T47D (cell line): ENCODE data around the gene ZBTB42.

Source experiments
- DNase-seq, 2 experiments: peaks; one replicate each; pipeline versions ENCODE4 v3.0.0 to v3.0.0-alpha.2; 2011 to 2012; ENCODE audit warnings: low read depth in 1 of 2, low spot score in 1 of 2
- JUND ChIP-seq: IDR thresholded peaks from 2 replicates; pipeline ENCODE4 v1.6.1; 2012; ENCODE audit warnings: low read depth
- in situ Hi-C: cut with HindIII; loops from 2 replicates; pipeline ENCODE4 v1.10.0; 2016; ENCODE audit warnings: low sequenced_read_pairs, low pct_unique_long_range_greater_than_20kb

The ZBTB42 gene

DNA sequence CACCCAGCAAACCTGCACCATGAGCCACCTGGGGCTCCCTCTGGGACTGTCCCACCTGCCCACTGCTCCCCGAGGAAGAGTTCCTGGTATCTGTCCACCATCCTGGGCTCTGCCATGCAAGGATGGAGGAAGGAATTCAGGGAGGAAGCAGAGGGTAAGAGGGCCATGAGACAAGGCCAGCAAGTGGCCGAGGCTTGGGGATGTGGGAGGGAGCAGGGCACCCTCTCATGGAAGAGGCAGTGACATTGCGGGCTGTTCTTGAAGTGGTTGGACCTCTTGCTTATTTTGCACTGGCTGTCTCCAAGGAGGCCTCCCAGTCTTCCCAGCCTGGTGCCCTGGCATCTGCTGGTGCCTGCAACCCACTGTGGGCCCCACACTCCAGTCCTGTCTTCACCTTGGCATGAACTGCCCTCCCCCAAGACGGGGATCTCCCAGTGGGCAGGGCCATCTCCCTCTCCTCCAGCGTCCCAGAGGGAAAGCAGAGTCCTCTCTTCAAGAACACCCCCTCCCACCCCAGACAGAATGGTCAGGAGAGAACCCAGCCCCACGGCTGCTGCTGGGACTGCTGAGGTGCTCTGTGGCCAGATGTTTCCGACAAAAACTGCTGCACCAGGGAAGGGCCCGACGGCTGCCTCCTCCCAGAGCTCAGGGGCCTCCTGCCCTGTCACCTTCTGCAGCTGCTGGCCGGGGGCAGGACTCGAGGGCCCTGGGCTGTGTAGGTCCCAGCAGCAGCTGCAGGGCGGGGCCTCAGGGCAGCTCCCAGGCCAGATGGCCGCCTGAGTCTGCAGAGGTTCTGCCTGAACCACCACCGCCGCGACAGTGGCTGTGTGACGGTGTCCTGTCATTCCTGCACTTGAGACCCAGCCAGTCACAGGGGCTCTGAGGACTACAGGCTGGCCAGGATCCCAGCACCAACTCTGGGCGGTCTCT lies 3.5 kb upstream of the ZBTB42 start:
- in situ Hi-C loops: no loop called here
- peak in 1 of 2 experiments; percentile 72 for DNase-seq
- TF ChIP-seq JUND: no peak

DNA sequence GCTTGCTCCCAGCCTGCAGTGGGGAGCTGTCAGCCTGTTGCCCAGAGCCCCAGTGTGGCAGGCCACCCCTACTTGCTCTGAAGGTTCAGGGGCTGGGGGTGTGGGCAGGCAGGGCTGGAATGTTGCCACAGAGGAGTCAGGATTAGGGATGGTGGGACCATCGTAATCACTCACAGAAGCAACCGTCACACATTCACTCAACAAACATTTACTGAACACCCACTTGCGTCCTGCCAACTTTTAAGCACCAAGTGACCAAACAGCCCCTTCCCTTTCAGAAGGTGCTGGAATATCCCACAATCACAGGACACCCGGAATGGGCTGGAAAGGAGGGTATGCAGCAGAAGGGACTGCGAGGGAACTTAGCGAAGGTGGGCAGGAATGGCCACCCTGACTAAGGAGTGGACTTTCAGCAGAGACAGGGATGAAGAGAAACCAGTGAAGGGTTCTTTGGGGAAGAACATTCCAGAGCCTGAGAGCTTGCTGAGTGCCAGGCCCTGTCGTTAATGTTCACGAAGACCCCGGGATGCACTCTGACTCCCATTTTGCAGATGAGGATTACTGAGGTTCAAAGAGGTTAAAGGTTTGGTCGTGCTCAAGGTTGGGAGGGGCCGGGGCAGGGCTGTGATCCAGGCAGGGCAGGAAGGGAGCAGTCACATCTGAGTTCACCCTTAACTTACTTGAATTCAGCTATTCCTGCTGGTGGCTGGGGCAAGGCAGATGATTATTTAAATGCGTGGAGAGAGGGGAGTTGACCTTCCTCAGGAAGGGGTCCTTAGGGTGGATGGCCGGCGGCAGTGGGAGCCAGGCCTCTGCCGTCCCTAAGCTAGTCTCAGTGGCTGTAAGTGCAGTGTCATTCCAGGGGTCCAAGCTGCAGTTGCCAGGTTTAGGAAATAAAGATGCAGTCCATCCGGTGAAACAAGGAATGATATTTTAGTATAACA lies 2.3 kb upstream of the ZBTB42 start:
- TF ChIP-seq JUND: no peak
- DNase-seq: no peak
- in situ Hi-C loops: no loop called here

DNA sequence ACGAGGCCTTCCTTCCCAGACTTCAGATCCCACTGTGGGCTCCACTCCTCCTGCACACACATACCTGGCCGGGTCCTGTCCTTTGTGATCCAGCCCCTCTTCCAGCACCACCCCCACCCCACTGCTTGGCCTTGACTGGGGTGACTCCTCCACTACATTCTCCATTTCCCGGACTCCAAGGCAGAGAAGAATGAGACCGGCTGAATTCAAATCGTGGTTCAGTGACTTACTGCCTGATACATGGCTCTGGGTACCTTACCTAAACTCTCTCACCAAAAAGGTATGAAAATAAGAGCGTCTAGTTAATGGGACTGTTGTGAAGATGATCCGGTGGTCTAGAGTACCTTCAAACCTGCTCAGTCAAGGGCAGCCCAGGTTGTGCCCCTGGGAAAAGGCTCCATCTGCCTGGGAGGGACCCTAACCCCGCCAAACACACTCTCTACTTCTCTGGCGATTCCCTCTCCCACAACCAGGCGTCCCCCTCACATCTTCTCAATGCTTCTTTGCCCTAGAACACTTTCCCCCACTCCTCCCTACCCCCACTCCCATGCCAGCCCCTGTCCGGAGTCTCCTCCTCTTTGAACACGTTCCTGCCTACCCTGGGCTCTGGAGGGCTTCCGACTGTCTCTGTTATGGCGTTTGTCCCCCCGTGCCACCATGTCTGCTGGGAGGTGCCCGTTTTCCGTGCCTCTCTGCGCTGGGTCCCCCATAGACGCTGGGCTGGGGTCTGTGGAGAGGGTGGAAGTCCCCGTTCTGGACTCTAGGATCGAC lies 1.5 kb upstream of the ZBTB42 start:
- no peak for TF ChIP-seq JUND
- DNase-seq: no peak
- in situ Hi-C loops: no loop called here

DNA sequence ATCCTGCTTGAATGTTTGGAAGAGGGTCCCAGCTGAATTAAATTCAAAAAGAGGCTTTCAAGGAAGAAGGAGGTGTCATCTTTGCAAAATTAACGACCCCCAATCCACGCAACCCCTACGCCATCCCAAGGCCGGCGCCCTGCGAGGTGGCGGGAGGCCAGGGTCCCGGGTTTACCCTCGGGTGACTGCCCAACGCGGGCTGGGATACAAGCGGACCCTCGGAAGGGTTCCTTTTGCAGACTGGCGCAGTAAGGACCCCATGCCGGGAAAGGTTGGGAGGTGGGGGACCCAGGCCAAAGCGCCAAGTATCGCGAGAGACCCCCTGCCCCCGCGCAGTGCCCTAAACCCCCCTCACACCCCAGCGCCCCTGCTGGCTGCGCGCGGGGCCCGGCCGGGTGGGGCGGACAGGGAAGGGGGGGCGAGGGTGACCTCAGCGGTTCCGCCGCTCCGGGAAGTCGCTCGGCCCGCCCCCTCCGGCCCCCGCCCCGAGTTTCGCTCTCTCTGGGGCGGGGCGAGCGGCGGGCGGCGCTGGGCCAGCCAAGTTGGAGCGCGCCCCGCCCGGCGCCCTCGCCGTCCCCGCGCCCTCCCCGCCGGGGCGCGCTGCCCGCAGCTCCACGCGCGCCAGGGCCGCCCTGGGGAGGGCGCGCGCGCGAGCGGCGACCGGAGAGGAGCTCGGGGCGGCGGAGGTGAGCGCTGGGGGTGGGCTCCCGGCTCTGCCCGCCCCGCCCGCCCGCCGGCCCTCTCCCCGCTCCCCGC lies 708 bp upstream of the ZBTB42 start:
- in situ Hi-C loops: no loop called here
- no peak for TF ChIP-seq JUND
- peak; percentile 92 to 93 for DNase-seq

DNA sequence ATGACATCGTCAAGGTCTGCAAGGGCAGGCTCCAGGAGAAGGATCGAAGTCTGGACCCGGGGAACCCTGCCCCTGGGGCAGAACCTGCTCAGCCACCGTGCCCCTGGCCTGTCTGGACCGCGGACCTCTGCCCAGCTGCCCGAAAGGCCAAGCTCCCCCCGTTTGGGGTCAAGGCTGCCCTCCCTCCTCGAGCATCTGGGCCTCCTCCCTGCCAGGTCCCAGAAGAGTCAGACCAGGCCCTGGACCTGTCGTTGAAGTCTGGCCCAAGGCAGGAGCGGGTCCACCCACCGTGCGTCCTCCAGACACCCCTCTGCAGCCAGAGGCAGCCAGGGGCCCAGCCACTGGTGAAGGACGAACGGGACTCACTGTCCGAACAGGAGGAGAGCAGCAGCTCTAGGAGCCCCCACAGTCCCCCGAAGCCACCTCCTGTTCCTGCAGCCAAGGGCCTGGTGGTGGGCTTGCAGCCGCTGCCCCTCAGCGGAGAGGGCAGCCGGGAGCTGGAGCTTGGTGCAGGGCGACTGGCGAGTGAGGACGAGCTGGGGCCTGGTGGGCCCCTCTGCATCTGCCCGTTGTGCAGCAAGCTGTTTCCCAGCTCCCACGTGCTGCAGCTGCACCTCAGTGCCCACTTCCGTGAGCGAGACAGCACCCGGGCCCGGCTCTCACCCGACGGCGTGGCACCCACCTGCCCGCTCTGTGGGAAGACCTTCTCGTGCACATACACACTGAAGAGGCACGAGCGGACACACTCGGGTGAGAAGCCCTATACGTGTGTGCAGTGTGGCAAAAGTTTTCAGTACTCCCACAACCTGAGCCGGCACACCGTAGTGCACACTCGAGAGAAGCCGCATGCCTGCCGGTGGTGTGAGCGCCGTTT lies 856 bp downstream of the ZBTB42 start:
- no peak for DNase-seq
- no peak for TF ChIP-seq JUND
- in situ Hi-C loops: no loop called here

DNA sequence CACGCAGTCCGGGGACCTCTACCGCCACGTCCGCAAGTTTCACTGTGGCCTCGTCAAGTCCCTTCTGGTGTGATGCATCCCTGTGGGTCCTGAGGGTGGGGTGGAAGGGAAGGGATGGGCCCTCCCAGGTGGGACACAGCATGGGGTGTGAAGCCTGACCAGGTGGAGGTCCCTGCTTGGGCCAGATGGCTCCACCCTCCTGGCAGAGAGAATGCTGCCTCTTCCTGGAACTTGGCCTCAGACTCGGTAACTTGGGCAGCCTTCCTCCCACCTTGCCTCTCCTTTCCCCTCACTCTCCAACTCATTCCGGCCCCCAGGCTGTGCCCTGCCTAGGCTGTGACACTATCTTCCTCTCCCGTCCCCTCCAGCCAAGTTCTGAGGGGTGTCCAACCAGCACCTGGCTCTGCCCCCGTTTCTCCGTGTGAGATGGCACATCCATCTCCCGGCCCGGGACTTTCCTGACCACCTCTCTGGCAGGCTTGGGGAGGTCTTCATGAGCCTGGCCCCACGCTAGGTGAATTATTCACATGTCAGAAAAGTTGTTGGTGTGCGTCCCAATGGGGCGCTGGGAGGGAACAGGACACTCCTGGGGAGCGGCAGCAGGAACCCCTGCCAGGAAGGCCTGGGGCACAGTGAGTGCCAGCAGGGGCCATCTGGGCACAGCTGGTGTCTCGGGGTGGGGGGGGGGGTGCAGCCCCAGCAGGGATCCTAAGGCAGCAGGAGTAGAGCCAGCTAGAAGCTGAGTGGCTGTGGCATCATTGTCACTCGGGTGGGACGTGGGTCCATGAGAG lies 1.7 kb downstream of the ZBTB42 start:
- in situ Hi-C loops: no loop called here
- no peak for DNase-seq
- TF ChIP-seq JUND: no peak

DNA sequence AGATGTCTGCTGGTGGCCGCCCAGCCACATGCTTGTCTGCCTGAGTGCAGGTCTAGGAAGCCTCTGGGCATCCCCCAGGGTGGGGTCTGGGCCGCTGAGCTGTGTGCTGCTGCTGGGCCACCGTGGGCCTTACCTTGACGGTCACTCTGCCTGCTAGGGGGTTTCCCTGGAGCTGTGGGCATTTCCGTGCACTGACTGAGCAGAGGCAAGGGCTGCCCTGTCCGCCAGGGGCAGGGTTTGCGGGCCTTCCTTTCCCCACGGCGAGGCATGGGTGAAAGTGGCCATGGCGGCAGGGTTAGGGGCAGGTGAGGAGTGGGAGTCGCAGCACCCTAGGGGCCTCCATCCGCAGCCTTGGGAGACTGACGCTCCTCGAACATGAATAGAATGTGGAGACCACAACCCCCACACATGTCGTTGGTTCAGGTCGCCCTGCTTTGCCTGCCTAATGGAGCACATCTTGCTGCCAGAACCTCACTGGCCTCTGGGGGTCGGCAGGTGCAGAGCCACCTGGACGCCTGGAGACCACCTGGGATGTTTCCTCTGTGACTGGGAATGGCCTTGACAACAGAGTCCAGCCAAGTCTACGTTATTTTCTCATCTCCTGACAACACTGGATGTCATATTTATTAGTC lies 2.5 kb downstream of the ZBTB42 start:
- in situ Hi-C loops: no loop called here

DNA sequence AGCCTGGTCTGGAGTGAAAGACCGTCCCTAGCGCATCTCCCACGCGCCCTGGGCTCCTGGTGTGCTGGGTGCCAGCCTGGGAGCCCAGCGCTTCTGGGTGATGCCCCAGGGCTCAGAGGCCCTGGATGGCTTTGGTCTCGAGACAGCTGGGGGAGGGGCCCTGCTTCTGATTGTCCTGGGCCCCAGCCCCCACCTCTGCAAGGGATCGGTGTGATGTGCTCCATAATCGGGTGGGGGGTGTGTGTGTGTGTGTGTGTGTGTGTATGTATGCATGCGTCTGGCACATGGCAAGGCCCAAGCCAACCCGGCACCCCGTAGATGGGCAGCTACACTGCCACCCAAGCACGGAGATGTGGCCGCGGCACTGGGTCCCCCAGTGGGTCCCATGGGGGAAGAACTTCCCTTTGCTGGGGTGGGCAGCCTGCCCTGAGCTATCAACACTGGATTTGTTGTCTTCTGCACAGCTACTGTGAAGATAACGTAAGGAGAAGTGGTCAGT lies 3.1 kb downstream of the ZBTB42 start:
- in situ Hi-C loops: no loop called here
- DNase-seq: no peak

More for the DNA sequence above, 2.5 kb downstream of the ZBTB42 start:
- DNase-seq: no peak
- no peak for TF ChIP-seq JUND

DNA sequence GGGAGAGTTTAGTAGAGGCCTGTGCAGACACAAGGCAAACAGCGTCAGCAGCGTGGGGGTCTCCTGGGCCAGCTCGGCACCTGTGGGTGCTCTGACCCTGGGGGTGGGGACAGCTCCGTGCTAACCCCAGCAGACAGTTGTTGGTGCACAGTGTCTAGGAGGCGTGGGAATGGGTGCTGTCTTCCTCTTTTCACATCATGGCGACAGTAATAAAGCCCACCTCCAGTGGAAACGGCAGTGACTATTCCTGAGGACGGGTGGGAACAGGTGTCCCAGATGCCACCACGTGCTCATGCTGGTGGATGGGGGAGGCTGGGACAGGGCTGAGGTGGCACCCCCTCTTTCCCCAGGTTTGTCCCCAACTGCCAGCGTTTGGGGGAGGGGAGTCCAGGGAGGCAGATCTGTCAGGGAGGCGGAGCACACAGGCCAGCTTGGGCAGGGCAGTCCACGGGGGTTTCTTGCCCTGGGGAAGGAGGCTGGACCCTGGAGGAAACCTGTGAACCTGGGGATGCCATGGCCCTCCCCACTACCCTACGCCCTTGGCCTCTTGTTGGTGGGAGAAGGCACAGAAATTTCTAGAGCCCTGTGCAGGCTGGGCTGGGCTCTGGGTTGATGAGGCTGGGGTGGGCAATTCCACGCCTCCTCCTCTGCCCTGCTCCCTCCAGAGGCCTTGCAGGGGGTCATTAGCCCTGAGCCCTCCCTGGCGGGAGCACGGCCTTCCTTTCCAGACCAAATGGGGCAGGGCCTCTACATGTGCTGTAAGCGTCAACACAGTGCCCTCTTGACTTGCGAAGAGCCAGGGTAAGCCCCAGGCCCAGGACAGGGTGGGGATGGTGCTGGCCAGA lies 3.8 kb downstream of the ZBTB42 start:
- no peak for TF ChIP-seq JUND
- in situ Hi-C loops: no loop called here
- DNase-seq: no peak

More for the DNA sequence above, 3.1 kb downstream of the ZBTB42 start:
- no peak for TF ChIP-seq JUND
